DMS 273 (cell line): Measurements from ENCODE around the gene PIEZO2.

ENCODE experiments used
- DNase-seq: peaks from one replicate; lab custom pipeline; 2025; ENCODE audit not compliant: unreplicated experiment; lab: John Stamatoyannopoulos, UW

PIEZO2 gene

DNA sequence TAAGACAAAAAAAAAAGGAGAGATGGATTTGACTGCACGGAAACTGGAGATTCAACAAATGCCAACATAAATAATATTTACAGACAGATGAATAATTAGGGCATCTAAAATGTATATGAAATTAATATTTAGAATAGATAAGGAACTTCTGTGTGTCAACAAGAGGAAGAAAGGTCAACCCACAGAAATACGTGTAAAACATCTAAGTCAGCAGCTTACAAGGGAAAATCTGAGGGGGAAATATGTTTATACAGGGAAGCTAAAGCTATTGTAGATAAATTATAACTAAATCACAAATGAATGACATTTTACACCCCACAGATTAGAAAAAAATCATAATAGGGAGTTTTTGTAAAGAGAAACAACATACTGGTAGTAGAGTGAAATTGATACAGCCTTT lies 159.9 kb downstream of the PIEZO2 start:
- DNase-seq, result no peak

DNA sequence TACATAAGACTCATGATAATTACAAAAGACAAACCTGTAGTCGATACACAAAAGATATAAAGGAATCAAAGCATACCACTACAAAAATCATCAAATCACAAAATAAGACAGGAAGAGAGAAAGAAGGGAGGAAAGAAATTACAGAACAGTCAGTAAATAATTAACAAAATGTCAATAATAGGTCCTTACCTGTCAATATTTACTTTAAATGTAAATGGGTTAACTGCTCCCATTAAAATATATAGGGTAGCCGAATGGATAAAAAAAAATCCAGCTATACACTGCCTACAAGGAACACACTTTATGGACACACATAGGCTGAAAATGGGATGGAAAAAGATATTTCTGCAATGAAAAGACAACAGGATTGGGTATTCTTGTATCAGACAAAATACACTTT lies 163.7 kb downstream of the PIEZO2 start:
- DNase-seq, result no peak

DNA sequence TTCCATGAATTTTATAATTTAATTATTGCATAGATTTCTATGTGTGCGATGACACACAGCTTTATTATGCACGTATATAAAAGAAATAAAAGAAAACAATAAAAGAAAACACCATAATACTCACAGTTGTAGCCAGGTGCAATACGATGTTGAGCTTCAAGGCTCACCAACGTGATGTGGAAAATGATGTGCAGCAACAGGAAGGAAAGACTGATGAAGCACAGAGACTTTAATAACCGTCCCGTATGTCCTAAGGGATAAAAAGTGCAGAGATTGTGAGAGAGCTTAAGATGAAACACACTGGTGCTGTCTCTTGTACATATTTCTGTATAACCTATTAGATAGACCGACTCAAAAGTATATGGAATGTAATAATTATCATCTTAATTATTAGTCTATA lies 170.0 kb downstream of the PIEZO2 start:
- DNase-seq, result no peak

DNA sequence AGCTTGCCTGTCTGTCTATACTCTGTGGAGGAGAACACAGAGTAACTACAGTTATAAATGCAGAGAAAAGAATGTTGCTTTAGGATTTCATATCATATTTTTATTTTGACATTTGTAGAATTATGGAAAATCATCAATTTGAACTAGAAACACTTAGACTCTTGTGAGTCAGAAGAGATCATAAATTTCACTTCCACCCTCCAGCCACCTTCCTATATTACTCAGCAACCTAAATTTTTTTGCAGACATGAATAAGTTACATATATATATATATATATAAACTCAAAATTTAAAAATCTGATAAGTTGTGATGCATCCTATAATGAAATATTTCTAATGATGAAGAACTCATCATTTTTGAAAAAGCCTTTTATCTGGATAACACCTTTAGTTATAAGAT lies 172.3 kb downstream of the PIEZO2 start:
- no peak for DNase-seq

DNA sequence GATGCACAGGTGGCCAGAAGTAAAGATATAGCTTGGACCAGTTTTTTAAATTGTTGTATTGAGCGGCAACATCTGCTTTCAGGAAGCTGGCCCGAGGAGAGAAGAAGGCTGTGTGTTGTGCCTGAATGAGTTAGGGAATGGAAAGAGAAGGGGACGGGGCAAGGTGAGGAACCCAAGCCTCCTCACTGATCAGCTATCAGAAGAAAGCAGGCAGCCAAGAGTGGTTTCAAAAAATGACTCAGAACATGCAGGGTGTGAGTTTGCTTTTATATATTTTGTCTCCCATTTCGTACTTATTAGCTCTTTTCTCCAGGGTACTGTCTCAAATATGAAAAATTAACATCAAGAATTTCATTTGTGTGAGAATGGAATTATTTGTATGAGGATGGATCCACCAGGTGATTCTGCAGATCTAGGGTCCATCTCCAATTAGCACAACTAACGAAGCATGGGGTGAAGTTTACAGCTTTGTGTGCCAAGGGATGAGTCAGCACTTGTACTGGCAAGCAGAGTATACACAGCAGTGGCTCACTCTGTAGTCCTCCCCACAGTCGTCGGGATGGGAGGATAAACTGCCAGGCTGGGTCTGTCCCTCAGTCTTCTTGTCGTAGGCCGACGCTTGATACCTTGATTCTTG lies 175.7 kb downstream of the PIEZO2 start:
- no peak for DNase-seq

DNA sequence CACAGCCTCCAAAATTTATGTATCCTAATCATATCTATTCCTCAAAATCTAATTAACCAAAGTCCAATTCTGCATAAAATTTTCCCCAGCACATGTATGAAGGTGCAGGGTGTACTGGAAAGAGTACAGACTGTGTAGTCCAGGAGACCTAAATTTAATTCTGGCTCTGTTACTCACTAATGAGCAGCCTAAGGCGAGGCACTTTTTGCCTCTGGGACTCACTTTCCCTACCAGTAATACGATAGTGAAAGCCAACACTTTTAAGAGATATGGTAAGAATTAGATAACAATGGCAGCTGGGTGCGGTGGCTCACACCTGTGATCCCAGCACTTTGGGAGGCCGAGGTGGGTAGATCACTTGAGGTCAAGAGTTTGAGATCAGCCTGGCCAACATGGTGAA lies 177.7 kb downstream of the PIEZO2 start:
- DNase-seq, result no peak

DNA sequence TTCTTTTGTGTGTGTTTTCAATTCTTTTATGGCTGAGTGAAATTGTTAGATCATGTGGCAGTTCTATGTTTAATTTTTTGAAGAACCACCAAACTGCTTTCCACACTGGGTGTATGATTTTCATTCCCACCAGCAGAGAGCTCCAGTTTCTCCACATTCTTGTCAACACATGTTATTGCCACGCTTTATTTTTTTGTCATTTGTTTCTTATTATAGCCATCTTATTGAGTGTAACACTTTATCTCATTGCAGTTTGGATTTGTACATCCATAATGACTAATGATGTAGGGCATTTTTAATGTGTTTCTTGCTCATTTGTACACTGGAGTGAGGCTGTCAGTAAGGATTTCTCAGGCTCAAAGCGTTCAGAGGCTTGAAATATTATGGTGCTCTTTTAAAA lies 184.2 kb downstream of the PIEZO2 start:
- peak; percentile 19 for DNase-seq

DNA sequence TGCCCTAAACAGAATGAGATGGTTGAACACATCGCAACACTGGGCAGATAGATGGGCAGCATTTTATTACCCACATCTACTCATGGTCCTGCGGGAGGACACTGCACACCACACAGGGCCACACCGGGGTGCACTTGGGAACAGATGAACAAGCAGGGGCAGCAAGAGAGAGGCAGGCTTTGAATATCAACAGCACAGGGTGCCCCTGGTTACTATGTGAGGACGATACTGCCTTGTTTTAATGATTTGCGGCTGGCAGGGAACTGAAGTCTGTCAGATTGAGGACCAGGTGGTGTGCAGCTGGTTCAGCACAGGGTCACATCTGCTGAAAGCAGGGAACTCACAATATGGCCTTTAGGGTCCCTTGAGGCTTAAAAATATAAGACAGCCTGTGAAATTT lies 195.7 kb downstream of the PIEZO2 start:
- DNase-seq, result peak; percentile 97

DNA sequence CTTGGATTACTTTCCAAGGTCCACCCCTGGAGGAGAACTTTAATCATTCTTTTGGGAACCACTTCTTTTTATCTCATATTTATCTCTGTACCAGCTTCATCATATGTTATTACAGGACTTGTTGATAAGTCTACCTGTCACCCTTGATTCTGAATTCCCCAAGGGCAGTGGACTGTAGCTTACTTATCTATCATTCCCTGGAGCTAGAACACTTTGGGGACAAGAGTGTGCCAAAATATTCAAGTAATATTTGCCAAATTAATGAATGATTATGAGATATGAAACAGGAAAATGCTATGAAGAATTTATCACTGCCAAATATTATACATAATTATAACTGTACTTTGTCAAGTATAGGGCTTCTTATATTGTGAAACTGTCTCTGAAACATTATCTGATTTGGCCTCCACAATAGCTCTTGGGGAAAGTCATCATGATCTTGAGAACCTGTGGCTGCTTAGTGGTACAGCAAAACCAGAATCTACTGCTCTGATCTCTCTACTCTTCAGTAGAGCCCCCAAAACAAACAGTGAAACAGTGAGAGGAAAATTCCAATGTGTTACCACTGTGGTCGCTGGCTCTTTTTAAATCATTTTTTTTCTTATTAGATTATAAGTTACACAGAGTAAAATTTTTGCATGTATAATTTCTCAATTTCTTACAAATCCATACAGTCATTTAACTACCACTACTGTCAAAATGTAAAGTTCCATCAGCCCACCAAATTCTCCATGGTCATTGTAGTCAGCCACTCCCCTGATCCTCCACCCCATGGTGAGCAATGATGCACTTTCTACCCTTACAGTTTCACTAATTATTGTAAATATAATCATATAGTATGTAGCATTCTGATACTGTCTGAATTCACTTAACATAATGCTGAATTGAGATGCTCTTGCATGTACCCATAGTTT lies 197.5 kb downstream of the PIEZO2 start:
- no peak for DNase-seq

DNA sequence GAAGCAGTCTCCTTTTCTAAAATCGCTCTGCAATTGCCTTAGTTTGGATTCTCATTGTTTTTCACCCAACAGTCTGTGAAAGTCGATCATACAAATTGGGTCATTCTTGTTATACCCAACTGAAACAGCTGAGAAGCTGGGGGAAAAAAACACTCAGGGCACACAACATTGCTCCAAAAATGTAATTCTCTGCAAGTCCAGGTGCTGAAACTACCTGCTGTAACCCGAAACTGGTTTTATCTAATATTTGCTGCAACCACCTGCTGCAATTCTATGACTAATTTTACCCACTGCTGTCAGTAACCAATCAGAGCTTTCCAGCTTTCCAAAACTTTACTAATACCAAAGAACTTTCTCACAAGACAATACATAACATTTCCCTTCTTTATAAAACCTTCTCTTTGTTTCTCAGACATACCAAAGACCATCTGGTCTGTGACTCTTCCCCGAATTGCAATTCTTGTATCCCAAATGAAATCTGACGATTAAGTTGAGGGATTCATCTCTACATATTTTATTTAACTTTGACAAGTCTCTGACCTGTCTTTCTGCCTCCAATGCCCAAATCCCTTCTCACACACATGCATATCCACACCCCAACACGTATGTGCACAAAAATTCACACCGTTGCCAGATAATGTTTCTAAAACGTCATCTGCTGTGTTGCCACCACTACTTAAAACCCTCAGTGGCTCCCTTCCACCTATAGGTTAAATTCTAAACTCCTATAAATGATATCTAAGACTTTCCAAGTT lies 198.3 kb downstream of the PIEZO2 start:
- DNase-seq, result no peak

DNA sequence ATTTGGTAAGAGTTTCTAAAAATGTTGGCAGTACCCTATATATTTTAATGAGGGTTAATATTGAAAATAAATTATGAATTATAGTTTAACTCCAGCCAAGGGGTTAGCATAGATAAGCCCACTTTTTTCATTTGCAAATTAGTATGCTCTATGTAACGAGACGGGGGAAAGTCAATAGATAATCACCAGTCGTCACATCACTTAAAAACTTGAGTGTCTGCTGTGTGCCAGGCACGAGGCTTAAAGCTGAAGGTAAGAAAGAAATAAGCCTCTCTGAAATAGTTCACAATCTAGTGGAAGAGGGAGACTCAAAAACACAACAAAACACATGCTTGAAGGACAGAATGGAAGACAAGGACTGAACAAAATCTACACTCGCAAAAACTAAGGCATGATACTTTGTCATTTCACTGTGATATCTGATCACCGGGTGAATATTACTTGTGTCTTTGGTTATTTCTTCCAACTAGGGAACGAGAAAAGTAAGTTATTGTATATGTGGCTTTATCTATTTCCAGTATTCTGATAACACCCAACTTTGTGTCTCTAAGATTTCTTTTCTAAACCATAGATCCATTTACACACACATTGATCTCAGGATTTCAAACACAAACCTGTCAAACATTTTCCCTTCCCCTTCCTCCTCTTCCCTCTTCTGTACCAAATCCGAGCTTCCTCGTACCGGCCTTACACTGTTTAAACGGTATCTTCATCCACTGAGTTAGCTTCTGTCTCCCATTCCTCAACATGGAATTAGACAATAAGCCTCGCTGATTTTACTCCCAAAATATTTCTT lies 199.1 kb downstream of the PIEZO2 start:
- no peak for DNase-seq

DNA sequence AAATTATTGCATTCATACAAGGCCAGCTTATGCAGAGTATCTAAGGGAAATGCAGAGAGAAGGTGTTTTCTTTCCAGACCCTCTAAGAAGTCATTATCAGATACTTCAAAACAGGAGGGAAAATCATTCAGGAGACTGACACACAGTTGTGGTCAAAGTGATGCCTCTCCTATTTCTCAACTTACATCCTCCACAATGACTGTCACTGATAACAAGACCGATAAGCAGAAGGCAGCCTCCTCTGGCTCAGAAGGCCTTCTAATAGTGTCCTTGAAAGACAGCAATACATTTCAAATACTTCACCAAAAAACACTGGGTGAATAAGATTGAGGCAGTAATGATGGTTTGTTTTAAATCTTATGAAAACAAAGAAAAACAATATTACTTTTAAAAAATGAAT lies 199.7 kb downstream of the PIEZO2 start:
- no peak for DNase-seq

DNA sequence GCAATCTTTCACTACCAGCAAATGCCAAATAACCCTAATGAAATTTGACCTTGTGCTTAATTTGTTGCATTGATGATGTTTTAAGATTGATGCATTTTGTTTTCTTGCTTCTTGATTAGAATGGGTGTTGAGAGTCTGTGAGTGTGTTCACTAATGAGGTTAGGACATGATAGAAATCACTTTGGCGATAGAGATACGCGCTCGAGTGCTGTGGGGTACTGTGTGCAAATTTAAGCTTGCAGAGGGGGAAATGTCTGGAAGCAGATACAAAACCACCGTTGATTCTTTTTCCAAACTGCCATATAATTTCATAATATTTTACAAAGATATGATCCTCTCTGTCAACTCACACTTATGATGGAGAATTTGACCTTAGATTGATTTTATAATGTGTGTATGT lies 200.9 kb downstream of the PIEZO2 start:
- DNase-seq, result no peak

DNA sequence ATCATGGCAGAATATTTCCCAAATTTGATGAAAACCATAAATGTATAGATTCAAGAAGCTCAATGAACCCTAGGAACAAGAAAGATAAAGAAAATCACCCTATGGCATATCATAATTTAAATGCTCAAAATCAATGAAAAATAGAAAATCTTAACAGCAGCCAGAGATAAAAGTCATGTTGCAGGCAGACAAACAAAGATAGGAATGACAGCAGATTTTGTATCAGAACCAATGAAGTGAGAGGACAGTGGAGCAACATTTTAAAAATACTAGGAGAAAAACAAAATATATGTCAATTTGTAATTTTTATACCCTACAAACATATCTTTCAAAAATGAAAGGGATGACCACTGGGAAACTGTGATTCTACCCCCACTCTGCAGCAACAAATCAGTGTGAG lies 203.3 kb downstream of the PIEZO2 start:
- no peak for DNase-seq

DNA sequence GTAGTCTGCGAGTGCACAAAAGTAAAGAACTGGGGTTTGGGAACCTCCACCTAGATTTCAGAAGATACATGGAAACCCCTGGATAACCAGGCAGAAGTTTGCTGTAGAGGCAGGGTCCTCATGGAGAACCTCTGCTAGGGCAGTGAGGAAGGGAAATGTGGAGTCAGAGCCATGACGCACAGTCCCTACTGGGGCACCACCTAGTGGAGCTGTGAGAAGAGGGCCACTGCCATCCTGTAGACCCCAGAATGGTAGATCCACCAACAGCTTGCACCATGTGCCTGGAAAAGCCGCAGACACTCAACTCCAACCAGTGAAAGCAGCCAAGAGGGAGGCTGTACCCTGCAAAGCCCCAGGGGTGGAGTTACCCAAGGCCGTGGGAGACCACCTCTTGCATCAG lies 206.4 kb downstream of the PIEZO2 start:
- DNase-seq, result no peak

DNA sequence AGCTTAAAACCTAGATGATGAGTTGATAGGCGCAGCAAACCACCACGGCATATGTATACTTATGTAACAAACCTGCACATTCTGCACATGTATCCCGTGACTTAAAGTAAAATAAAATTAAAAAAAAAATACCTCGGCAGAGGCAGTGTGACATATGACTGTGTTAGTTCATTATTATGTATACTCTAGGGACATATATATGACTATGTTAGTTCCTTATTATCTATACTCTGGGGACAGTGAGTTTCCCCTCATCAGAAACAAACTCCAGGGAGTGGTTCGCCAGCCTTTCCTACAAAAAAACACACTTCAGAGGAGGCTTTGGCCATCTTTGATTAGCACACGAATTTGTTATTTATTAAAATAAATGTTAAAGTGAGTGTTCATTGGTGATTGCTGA lies 209.5 kb downstream of the PIEZO2 start:
- DNase-seq, result no peak

DNA sequence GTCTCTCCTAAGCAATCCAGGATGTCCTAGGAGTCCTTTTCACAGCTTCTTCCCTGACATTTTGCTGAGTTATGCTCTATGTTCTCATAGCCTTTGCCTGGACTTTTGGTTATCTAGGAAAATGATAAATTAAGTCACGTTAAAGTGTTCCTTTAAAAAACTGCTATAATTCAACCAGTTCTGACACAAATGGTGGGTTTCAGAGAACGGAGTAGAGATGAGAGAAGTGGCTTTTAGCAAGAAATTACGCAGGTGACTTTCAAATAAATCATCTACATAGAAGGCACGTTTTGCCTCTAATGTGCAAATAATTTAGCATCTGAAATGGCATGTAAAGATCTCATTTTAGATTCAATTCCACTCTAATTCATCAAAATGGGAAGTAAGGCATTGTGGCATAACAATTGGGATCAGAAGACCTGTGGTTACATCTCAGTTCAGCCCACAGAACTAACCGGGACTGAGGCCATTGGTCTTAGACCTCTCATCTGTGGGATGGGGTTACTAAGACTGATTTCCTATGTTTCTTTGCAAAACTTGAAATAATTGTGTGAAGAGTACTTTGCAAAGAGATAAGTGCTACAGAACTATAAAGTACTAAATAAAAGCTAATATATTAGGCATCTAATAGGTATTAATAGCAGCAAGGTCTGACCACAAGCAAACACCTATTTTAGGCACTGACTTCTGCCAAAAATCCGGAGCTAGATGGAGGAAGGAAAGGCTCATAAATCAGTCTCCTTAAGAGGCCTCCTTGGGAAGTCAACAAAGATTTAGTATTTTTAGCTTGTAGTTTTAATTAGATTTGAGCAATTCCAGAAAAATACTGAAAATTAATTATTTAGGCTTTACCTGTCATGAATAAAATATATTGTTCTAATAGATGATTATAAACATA lies 211.4 kb downstream of the PIEZO2 start:
- DNase-seq, result no peak

DNA sequence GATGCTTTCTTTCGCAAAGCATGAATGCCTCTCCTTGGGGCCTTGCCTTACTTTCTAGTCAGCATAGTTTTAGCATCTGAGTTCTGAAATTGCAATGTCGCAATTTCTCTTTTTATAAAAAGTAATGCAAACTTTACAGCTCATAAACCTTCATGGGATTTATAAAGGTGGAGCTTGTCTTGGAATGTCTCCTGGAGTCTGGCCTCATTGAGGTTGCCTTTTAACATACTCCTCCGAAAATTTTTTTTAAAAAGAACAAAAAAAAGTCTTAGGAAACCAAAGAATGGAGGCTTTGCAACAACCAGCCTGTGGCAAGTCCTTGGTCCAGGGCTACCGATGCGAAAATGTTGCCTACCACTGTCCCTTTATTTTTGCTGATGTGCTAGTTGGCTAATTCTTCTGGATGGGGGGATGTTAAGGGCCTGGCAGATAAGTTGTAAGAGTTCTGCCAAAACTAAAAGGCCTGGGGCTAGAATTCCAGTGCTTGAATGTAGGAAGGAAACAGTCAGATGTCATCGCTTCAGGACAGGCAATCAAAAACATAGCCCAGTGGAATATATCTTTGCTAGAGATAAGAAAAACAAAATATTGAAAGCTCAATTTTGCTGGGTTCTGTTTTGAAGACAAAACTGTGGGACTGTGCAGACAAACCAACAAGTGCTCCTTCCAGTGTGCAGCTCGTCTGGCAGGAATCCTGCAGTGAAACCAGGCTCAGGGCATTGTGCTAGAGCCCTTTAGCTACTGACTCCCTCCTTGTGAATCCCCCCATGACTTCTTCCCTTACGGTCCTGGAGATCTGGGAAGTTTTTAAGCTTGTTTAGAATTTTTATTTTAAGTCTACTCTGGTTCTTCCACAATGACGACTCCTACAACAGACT lies 213.0 kb downstream of the PIEZO2 start:
- DNase-seq, result no peak

DNA sequence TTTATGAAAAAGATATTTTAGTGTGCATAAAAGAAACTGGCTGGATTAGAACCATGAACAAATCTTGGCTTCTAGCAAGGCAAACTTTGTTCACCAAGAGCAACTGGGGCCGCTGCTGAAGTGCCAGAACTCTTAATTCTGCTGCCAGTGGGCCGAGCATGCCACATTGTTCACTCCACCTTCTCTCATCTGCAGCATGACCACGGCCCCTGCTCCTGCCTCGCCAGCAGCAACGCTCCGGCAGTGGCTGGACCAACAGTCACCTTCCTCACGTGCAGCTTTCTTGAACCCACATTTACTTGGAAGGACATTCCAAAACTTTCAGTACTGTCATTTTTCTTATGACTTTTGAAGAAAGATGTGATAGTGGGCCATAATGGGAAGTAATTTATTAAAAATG lies 213.8 kb downstream of the PIEZO2 start:
- no peak for DNase-seq
